ENCODE results near the gene SKA1. TPM values are rescaled to one million over a fixed set of nuclear protein-coding genes. Genes with fewer than 3 reads are reported as not detected.

SKA1 gene
- total and polyA plus RNA-seq, 2 of the 4 experiments (the other 2 are of a cell fraction), result 5.8 to 5.9 TPM

DNA sequence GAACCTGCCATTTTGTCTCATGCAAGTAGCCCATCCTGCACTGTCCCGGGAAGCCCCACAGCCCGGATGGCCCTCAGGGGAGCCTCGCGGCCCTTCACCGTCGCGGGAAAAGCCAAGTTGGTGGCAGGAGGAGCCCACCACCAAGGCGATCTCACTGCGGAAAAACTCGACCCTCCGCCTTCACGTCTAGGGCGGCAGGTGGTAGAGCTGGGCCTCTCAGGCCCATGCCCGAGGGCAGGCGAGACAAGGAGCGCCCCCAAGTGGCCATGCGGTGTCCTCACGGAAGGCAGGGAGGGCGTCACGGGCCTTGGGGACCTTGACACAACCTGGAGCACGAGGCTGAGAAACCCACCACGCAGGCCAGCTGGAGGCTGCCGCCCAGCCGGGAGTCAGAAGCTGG is 34.8 kb upstream of the SKA1 start:
- POLR2A ChIA-PET (ENCODE audit: unreplicated experiment), result no interaction called here

More for the DNA sequence above, 34.8 kb upstream of the SKA1 start:
- CTCF ChIA-PET, result no interaction called here
- Histone ChIP-seq H3K9ac (ENCODE audit: low read depth, low read length) (no peak overlapping the region), H3K4me3 (ENCODE audit: insufficient read depth, low read depth, low read length) (no peak overlapping the region), H4K5ac (ENCODE audit: low read depth, low read length) (no peak overlapping the region), H4K8ac (ENCODE audit: low read depth in 2 of 2, low read length in 2 of 2) (no peak overlapping the region), H3K9me3 (ENCODE audit: control insufficient read depth, insufficient read depth, low read length) (no peaks in the 10 kb centered on the region), H2BK5ac (ENCODE audit: low read depth, low read length, poor library complexity, severe bottlenecking) (no peak overlapping the region), H2AK9ac (replicated peaks; ENCODE audit: low read depth, low read length, poor library complexity) (no peak overlapping the region), H2BK120ac (ENCODE audit: low read depth, low read length) (no peak overlapping the region), H4K91ac (ENCODE audit: insufficient read depth, low read depth, low read length) (no peak overlapping the region), H2AFZ (replicated peaks; ENCODE audit: low read length, poor library complexity) (no peak overlapping the region), H4K20me1 (ENCODE audit: insufficient read depth, low read length) (no peaks in the 10 kb centered on the region), H3K36me3 (ENCODE audit: control insufficient read depth, insufficient read depth, low read length) (no peaks in the 10 kb centered on the region), H3K27ac (ENCODE audit: insufficient read depth, low read length) (no peak overlapping the region), H3K9me1 (ENCODE audit: insufficient read depth, low read length) (no peaks in the 10 kb centered on the region), H3K56ac (ENCODE audit: extremely low read depth, insufficient read depth, low read length) (no peak overlapping the region), H3K4ac (ENCODE audit: low read depth, low read length) (no peak overlapping the region), H2BK15ac (ENCODE audit: low read depth, low read length) (no peak overlapping the region), H3K23ac (ENCODE audit: low read depth, low read length) (no peak overlapping the region), H3K27me3 (ENCODE audit: control insufficient read depth, insufficient read depth, low read length) (no peaks in the 10 kb centered on the region; the same call in 1 of the 2 replicates), H3K79me1 (ENCODE audit: low read depth in 1 of 2, low read length in 2 of 2) (no peaks in the 10 kb centered on the region), H3K4me2 (ENCODE audit: low read depth, low read length) (no peak overlapping the region), H3K14ac (replicated peaks; ENCODE audit: low read depth, low read length) (no peak overlapping the region), H2BK20ac (ENCODE audit: low read depth, low read length) (no peak overlapping the region), H3K18ac (ENCODE audit: low read depth, low read length) (no peak overlapping the region), H3K4me1 (ENCODE audit: control insufficient read depth, insufficient read depth, low read length) (no peaks in the 10 kb centered on the region), H2AK5ac (ENCODE audit: low read depth, low read length) (no peak overlapping the region)
- dilution Hi-C loops (cut with HindIII; ENCODE audit: low sequenced_read_pairs, unreplicated experiment), result no loop called here
- WGBS, 2 experiments (ENCODE audit: extremely low coverage in 2 of 2, insufficient read length in 1 of 2), result 77% methylated on average over 21 of the region's 24 CpGs; no CpG with 5 or more reads in 1 of the 2 experiments
- in situ Hi-C loops (cut with MboI; ENCODE audit: low sequenced_read_pairs), result no loop called here
- intact Hi-C loops (cut with micrococcal nuclease), result no loop called here
- no peak for ATAC-seq (ENCODE audit: low read depth)
- no peak for DNase-seq
- TF ChIP-seq, protein P1, sequence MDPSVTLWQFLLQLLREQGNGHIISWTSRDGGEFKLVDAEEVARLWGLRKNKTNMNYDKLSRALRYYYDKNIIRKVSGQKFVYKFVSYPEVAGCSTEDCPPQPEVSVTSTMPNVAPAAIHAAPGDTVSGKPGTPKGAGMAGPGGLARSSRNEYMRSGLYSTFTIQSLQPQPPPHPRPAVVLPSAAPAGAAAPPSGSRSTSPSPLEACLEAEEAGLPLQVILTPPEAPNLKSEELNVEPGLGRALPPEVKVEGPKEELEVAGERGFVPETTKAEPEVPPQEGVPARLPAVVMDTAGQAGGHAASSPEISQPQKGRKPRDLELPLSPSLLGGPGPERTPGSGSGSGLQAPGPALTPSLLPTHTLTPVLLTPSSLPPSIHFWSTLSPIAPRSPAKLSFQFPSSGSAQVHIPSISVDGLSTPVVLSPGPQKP (IDR thresholded peaks at IDR 0.05; ENCODE audit: borderline replicate concordance, low read depth, low read length), result no peak
- TF ChIP-seq MAZ (IDR thresholded peaks at IDR 0.05; ENCODE audit: borderline replicate concordance, low read depth, low read length) (no peak), BHLHE40 (IDR thresholded peaks at IDR 0.05; ENCODE audit: low read depth, low read length) (no peak), RFX5 (IDR thresholded peaks at IDR 0.05; ENCODE audit: low read depth, low read length) (no peak), NFE2L2 (IDR thresholded peaks at IDR 0.05; ENCODE audit: low read depth, low read length) (no peak), POLR2A (IDR thresholded peaks at IDR 0.05; ENCODE audit: low read depth, low read length) (no peak), CEBPB (IDR thresholded peaks at IDR 0.05; ENCODE audit: low read depth, low read length) (no peak), RCOR1 (IDR thresholded peaks at IDR 0.05; ENCODE audit: insufficient replicate concordance, low read length) (no peak), CHD1 (IDR thresholded peaks at IDR 0.05; ENCODE audit: low read depth, low read length) (no peak), MXI1 (IDR thresholded peaks at IDR 0.05; ENCODE audit: borderline replicate concordance, low read depth, low read length) (no peak), MAFK (IDR thresholded peaks at IDR 0.05; ENCODE audit: low read depth, low read length) (no peak), RAD21 (IDR thresholded peaks at IDR 0.05; ENCODE audit: low read length) (no peak), FOS (IDR thresholded peaks at IDR 0.05; ENCODE audit: low read depth, low read length) (no peak), SMC3 (IDR thresholded peaks at IDR 0.05; ENCODE audit: low read depth, low read length) (no peak)
- TF ChIP-seq, protein P2, sequence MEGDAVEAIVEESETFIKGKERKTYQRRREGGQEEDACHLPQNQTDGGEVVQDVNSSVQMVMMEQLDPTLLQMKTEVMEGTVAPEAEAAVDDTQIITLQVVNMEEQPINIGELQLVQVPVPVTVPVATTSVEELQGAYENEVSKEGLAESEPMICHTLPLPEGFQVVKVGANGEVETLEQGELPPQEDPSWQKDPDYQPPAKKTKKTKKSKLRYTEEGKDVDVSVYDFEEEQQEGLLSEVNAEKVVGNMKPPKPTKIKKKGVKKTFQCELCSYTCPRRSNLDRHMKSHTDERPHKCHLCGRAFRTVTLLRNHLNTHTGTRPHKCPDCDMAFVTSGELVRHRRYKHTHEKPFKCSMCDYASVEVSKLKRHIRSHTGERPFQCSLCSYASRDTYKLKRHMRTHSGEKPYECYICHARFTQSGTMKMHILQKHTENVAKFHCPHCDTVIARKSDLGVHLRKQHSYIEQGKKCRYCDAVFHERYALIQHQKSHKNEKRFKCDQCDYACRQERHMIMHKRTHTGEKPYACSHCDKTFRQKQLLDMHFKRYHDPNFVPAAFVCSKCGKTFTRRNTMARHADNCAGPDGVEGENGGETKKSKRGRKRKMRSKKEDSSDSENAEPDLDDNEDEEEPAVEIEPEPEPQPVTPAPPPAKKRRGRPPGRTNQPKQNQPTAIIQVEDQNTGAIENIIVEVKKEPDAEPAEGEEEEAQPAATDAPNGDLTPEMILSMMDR (conservative IDR thresholded peaks at IDR 0.05; ENCODE audit: low read depth, low read length), result no peak
- BruUV-seq (replicated peaks), result no TSS peak

All from IMR-90 (cell line).